HCT116 (cell line): ENCODE measurements around the gene GJB2. TPM values are rescaled to one million over a fixed set of nuclear protein-coding genes. Genes with fewer than 3 reads are reported as not detected.

Experiments used
- ATAC-seq: fragments of 200-7000 bp; cut with Tn5 transposase; 2 replicates; pipeline ENCODE4 v1.9.1; 2020; ENCODE audit warnings: mild to moderate bottlenecking, moderate library complexity
- BruUV-seq: library from RNA; stranded (reverse); fragments of 400-500 nt; replicated peaks from 2 replicates; lab custom pipeline; 2021; lab: Mats Ljungman, UMichigan
- CTCF ChIA-PET: fragments of 300-600 bp; sonication (Branson Sonifier 250); formaldehyde crosslinking; loops from one replicate; lab custom pipeline; 2021; ENCODE audit warnings: antibody characterized with exemption; lab: Charles Lee
- POLR2A ChIA-PET: fragments of 300-600, 350-600 bp; sonication (Branson Sonifier 250); formaldehyde crosslinking; loops from one replicate; lab custom pipeline; 2021; ENCODE audit warnings: antibody characterized with exemption; lab: Charles Lee
- RAD21 ChIA-PET, 2 experiments: fragments of 300-600 bp; sonication (Branson Sonifier 250); formaldehyde crosslinking; loops; one replicate each; lab custom pipeline; 2023; ENCODE audit warnings: low total read pairs in 2 of 2; ENCODE audit not compliant: uncharacterized antibody in 2 of 2, unreplicated experiment in 2 of 2, low non-redundant PET in 1 of 2; lab: Charles Lee
- DNase-seq: peaks from one replicate; pipeline ENCODE4 v3.0.0-alpha.2; 2010; ENCODE audit warnings: low read depth, low spot score
- H2AFZ ChIP-seq: fragments of 200-600 bp; shearing (Covaris generic), sonication (generic); 2 replicates; pipeline ENCODE4 v1.6.1; 2017; ENCODE audit warnings: low read depth, mixed run types, mixed read lengths, antibody characterized with exemption, low read length; ENCODE audit not compliant: poor library complexity, severe bottlenecking
- H3K27ac ChIP-seq: 2 replicates; pipeline ENCODE4 v1.5.1; 2012; ENCODE audit warnings: low read depth, low read length
- H3K27me3 ChIP-seq: fragments of 200-600 bp; sonication (generic); 2 replicates; pipeline ENCODE4 v1.6.1; 2016; ENCODE audit warnings: mixed run types, low read length, mixed read lengths; ENCODE audit not compliant: insufficient read depth
- H3K36me3 ChIP-seq, 2 experiments: fragments of 200-500 bp in 1 of 2; fragments of 200-600 bp in 1 of 2; sonication (Bioruptor generic) in 1 of 2; sonication (generic) in 1 of 2; 2 replicates each; pipeline versions ENCODE4 v1.5.1 to v1.6.1; 2014 to 2016; ENCODE audit warnings: low read length in 2 of 2, inconsistent platforms in 1 of 2, mixed read lengths in 1 of 2, mixed run types in 1 of 2; ENCODE audit not compliant: insufficient read depth in 2 of 2, control insufficient read depth in 1 of 2
- H3K4me1 ChIP-seq, 2 experiments: fragments of 200-600 bp in 1 of 2; sonication (generic) in 1 of 2; 2 replicates each; pipeline versions ENCODE4 v1.5.1 to v1.6.1; 2012 to 2017; ENCODE audit warnings: low read length in 2 of 2, inconsistent platforms in 1 of 2, mild to moderate bottlenecking in 1 of 2, mixed read lengths in 1 of 2, mixed run types in 1 of 2, moderate library complexity in 1 of 2; ENCODE audit not compliant: insufficient read depth in 2 of 2, control insufficient read depth in 1 of 2
- H3K4me2 ChIP-seq: fragments of 200-600 bp; sonication (generic); 2 replicates; pipeline ENCODE4 v1.6.1; 2017; ENCODE audit warnings: mixed run types, low read length, mixed read lengths
- H3K4me3 ChIP-seq, 2 experiments: fragments of 200-600 bp in 1 of 2; sonication (generic) in 1 of 2; replicated peaks in 1 of 2; 2 replicates each; pipeline ENCODE4 v1.5.1; 2011 to 2016; ENCODE audit warnings: low read length in 2 of 2, control low read depth in 1 of 2, low read depth in 1 of 2, mild to moderate bottlenecking in 1 of 2, mixed read lengths in 1 of 2, mixed run types in 1 of 2
- H3K79me2 ChIP-seq: fragments of 200-600 bp; sonication (generic); 2 replicates; pipeline ENCODE4 v1.6.1; 2017; ENCODE audit warnings: mild to moderate bottlenecking, mixed run types, low read length, moderate library complexity, mixed read lengths; ENCODE audit not compliant: insufficient read depth
- H3K9ac ChIP-seq: fragments of 200-600 bp; sonication (generic); 2 replicates; pipeline ENCODE4 v1.6.1; 2016; ENCODE audit warnings: low read length, mixed read lengths
- H3K9me2 ChIP-seq: fragments of 200-600 bp; sonication (generic), shearing (Covaris generic); 2 replicates; pipeline ENCODE4 v1.6.1; 2017; ENCODE audit warnings: mixed run types, mild to moderate bottlenecking, moderate library complexity; ENCODE audit not compliant: insufficient read depth
- H3K9me3 ChIP-seq, 2 experiments: fragments of 200-500 bp in 1 of 2; fragments of 200-600 bp in 1 of 2; sonication (Bioruptor generic) in 1 of 2; sonication (generic) in 1 of 2; 2 replicates each; pipeline ENCODE4 v1.6.1; 2014 to 2017; ENCODE audit warnings: low read length in 2 of 2, mixed read lengths in 2 of 2, inconsistent platforms in 1 of 2, low read depth in 1 of 2, mild to moderate bottlenecking in 1 of 2, mixed run types in 1 of 2, moderate library complexity in 1 of 2; ENCODE audit not compliant: control insufficient read depth in 1 of 2, insufficient read depth in 1 of 2
- H4K20me1 ChIP-seq: fragments of 200-600 bp; sonication (generic), shearing (Covaris generic); 2 replicates; pipeline ENCODE4 v1.6.1; 2017; ENCODE audit warnings: mixed run types, mild to moderate bottlenecking, moderate library complexity; ENCODE audit not compliant: insufficient read depth
- CBX3 ChIP-seq: IDR thresholded peaks from 2 replicates; pipeline ENCODE4 v1.6.1; 2012; ENCODE audit warnings: low read depth
- CEBPB ChIP-seq: IDR thresholded peaks from 2 replicates; pipeline ENCODE4 v1.6.1; 2012; ENCODE audit warnings: low read depth
- EGR1 ChIP-seq: IDR thresholded peaks from 2 replicates; pipeline ENCODE4 v1.6.1; 2012; ENCODE audit warnings: low read depth
- EZH2 ChIP-seq: fragments of 200-600 bp; sonication (generic); IDR thresholded peaks from 2 replicates; pipeline ENCODE4 v1.6.1; 2017; ENCODE audit warnings: antibody characterized with exemption, mixed run types
- JUND ChIP-seq: IDR thresholded peaks from 2 replicates; pipeline ENCODE4 v1.6.1; 2012
- POLR2A ChIP-seq: IDR thresholded peaks from 2 replicates; pipeline ENCODE4 v1.7.0; 2011; ENCODE audit warnings: borderline replicate concordance; ENCODE audit not compliant: insufficient read depth, insufficient read length; ENCODE audit errors: extremely low read depth
- RAD21 ChIP-seq: IDR thresholded peaks from 2 replicates; pipeline ENCODE4 v1.6.1; 2012; ENCODE audit warnings: low read depth, mild to moderate bottlenecking
- TCF7L2 ChIP-seq: IDR thresholded peaks from 2 replicates; pipeline ENCODE4 v1.7.0; 2011; ENCODE audit warnings: borderline replicate concordance, inconsistent platforms; ENCODE audit not compliant: insufficient read depth, insufficient read length; ENCODE audit errors: extremely low read depth
- YY1 ChIP-seq: IDR thresholded peaks from 2 replicates; pipeline ENCODE4 v1.6.1; 2011; ENCODE audit warnings: low read length, low read depth, moderate library complexity, mild to moderate bottlenecking; ENCODE audit not compliant: insufficient replicate concordance; ENCODE audit errors: extremely low read depth
- ZFX ChIP-seq: fragments of 450-650 bp; IDR thresholded peaks from 2 replicates; pipeline ENCODE4 v1.6.1; 2017
- intact Hi-C: fragments of 100-400 bp; cut with micrococcal nuclease; formaldehyde crosslinking; loops from 2 replicates; pipeline ENCODE4 v1.10.0; 2022
- total RNA-seq: library from RNA; stranded (reverse); gene quantifications from one replicate; pipeline ENCODE4 v1.2.1, GENCODE V29; 2021; ENCODE audit not compliant: unreplicated experiment
- TF ChIP-seq, protein P1 (sequence below): IDR thresholded peaks from 2 replicates; pipeline ENCODE4 v1.6.1; 2011; ENCODE audit warnings: mild to moderate bottlenecking, low read length, moderate library complexity; ENCODE audit not compliant: insufficient replicate concordance; ENCODE audit errors: extremely low read depth
- TF ChIP-seq, protein P2 (sequence below): IDR thresholded peaks from 2 replicates; pipeline ENCODE4 v1.6.1; 2012
- TF ChIP-seq, protein P3 (sequence below): IDR thresholded peaks from 2 replicates; pipeline ENCODE4 v1.6.1; 2012

Gene GJB2
- total RNA-seq, 1 experiment from 2014 or later = 44.7 TPM

DNA sequence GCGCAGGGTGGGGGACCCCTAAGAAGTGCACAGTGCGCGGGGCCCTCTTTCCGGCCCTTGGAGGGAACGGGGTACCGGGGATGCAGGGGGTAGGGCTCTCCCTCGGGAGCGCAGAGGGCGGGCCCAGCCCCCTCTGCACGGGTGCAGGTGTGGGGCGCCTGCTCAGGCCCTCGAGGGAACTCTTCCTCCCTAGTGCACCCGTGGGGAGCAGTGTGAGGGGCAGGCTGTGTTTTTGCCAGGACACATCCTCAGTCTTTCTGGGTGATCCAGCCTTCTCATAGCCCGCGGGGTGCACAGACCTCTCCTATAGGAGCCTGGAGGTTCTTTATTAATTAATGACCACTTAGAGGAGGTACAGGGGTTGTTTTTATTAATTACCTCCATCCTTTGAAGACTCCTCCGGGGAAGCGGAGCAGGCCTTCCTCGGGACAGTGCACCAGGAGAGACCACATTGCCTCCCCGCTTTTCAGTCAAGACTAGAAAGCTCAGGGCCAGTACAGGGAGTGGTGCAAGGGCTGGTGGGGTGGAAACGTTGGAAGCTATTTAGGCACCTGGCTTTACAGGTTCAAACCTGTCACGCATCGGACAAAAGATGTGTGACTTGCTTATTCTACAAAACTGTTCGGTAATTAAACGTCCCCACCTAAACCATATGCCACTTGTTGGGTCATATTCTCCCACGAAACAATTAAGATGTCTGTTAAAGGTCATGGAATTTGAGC, 40.0 kb upstream of the GJB2 start:
- POLR2A ChIA-PET = no interaction called here
- H3K4me3 ChIP-seq = no peak overlapping the region

More for the DNA sequence above, 40.0 kb upstream of the GJB2 start:
- no peak overlapping the region for H3K4me2 ChIP-seq
- DNase-seq = no peak
- H2AFZ ChIP-seq = no peak overlapping the region
- TF ChIP-seq JUND (no peak), TCF7L2 (no peak), RAD21 (no peak), EZH2 (no peak), ZFX (no peak), EGR1 (no peak), YY1 (no peak), CEBPB (no peak), CBX3 (no peak), POLR2A (no peak)
- TF ChIP-seq, protein P1, sequence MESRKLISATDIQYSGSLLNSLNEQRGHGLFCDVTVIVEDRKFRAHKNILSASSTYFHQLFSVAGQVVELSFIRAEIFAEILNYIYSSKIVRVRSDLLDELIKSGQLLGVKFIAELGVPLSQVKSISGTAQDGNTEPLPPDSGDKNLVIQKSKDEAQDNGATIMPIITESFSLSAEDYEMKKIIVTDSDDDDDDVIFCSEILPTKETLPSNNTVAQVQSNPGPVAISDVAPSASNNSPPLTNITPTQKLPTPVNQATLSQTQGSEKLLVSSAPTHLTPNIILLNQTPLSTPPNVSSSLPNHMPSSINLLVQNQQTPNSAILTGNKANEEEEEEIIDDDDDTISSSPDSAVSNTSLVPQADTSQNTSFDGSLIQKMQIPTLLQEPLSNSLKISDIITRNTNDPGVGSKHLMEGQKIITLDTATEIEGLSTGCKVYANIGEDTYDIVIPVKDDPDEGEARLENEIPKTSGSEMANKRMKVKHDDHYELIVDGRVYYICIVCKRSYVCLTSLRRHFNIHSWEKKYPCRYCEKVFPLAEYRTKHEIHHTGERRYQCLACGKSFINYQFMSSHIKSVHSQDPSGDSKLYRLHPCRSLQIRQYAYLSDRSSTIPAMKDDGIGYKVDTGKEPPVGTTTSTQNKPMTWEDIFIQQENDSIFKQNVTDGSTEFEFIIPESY = no peak
- TF ChIP-seq, protein P2, sequence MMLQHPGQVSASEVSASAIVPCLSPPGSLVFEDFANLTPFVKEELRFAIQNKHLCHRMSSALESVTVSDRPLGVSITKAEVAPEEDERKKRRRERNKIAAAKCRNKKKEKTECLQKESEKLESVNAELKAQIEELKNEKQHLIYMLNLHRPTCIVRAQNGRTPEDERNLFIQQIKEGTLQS = no peak
- TF ChIP-seq, protein P3, sequence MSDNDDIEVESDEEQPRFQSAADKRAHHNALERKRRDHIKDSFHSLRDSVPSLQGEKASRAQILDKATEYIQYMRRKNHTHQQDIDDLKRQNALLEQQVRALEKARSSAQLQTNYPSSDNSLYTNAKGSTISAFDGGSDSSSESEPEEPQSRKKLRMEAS = no peak
- no peaks in the 10 kb centered on the region for H3K9me3 ChIP-seq
- H4K20me1 ChIP-seq = no peaks in the 10 kb centered on the region
- H3K9me2 ChIP-seq = no peaks in the 10 kb centered on the region
- intact Hi-C loops = no loop called here
- no peaks in the 10 kb centered on the region for H3K4me1 ChIP-seq
- no peak overlapping the region for H3K9ac ChIP-seq
- ChIA-PET RAD21 (no interaction called here), CTCF (no interaction called here)
- H3K27ac ChIP-seq = no peak overlapping the region
- H3K36me3 ChIP-seq = no peaks in the 10 kb centered on the region
- no peaks in the 10 kb centered on the region for H3K79me2 ChIP-seq
- no peak for ATAC-seq
- BruUV-seq = no TSS peak
- no peaks in the 10 kb centered on the region for H3K27me3 ChIP-seq
